Astrocyte of the spinal cord (primary cell): Measurements from ENCODE around the gene CD48.

Experiments
- DNase-seq: peaks from one replicate; pipeline ENCODE4 v3.0.0; 2011; ENCODE audit warnings: low read depth, low spot score
- H3K4me3 ChIP-seq: 2 replicates; pipeline ENCODE4 v1.5.1; 2011; ENCODE audit warnings: low read depth, mild to moderate bottlenecking, low read length, moderate library complexity
- in situ Hi-C: cut with HindIII; loops from 2 replicates; pipeline ENCODE4 v1.10.0; 2017; ENCODE audit warnings: low sequenced_read_pairs
- TF ChIP-seq, protein P1 (sequence below): IDR thresholded peaks from 2 replicates; pipeline ENCODE4 v1.5.1; 2012; ENCODE audit warnings: low read depth, mild to moderate bottlenecking, low read length, inconsistent platforms

CD48 gene

DNA sequence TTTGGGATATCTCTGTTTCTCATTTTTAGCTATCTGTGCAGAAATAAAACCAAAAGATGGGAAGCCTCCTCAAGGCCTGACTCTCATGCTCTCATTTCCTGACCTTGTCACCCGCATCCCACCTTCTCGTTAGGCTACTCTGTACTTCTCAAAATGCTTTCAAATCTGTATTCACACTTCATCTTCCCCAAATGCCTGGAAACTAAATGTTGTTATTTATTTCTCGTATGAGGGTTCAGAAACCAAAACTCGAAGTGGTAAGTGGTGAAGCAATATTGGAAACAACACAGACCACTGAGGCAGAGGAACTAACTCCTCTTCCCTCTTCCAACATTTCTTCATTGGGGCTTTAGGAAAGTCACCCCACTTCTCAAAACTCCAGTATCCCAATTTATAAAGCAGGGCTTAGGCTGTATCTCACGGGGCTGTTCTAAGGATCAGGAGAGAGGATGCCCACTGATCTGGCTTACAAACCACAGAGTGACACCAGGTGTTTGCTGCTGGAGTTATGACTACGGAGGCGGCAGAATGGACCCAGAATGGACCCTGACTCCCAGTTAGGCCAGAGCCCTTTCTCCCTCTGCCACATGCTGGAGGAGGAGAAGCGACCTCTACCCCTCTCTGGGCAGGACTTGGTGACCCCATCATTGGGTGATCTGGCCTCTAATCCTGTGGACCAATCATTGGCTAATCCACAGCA, 31.0 kb upstream of the CD48 start:
- no peak for DNase-seq
- H3K4me3 ChIP-seq, result no peak overlapping the region
- in situ Hi-C loops, result no loop called here
- TF ChIP-seq, protein P1, sequence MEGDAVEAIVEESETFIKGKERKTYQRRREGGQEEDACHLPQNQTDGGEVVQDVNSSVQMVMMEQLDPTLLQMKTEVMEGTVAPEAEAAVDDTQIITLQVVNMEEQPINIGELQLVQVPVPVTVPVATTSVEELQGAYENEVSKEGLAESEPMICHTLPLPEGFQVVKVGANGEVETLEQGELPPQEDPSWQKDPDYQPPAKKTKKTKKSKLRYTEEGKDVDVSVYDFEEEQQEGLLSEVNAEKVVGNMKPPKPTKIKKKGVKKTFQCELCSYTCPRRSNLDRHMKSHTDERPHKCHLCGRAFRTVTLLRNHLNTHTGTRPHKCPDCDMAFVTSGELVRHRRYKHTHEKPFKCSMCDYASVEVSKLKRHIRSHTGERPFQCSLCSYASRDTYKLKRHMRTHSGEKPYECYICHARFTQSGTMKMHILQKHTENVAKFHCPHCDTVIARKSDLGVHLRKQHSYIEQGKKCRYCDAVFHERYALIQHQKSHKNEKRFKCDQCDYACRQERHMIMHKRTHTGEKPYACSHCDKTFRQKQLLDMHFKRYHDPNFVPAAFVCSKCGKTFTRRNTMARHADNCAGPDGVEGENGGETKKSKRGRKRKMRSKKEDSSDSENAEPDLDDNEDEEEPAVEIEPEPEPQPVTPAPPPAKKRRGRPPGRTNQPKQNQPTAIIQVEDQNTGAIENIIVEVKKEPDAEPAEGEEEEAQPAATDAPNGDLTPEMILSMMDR, result no peak

DNA sequence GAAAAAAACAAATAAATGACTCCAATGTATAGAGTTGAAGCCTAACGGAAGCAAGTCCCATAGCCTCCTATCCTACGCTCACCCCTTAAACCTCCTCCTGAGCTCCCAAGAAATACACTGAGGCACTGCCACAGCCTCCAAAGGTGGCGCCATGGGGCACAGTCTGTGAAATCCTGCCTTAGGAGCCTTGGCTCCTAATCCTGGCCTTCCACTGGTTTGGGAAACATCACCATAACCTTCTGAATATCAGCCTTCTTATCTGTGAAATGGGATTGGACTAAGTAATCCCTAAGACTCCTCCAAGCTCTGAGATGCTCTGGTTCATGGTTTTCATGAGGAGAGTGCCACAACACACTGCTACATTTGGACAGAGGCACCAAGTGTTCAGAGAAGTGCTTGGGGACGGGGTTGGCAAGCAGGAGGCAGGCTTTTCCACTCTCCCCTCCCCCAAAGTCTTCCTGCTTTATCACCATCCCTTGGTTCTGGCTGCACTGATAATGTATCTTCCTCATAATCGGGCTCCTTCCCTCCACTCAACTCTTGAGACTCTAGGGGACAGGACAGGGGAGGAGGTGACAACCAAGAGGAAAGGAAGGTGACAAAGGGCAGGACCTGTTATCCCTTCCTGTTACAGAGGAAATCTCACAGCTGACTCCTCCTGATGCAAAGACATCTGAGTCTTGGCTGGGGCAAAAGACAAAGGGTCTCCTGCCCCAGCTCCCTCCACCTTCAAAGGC, 30.2 kb upstream of the CD48 start:
- TF ChIP-seq, protein P1, result no peak
- no peak for DNase-seq
- H3K4me3 ChIP-seq, result no peak overlapping the region
- in situ Hi-C loops, result no loop called here

DNA sequence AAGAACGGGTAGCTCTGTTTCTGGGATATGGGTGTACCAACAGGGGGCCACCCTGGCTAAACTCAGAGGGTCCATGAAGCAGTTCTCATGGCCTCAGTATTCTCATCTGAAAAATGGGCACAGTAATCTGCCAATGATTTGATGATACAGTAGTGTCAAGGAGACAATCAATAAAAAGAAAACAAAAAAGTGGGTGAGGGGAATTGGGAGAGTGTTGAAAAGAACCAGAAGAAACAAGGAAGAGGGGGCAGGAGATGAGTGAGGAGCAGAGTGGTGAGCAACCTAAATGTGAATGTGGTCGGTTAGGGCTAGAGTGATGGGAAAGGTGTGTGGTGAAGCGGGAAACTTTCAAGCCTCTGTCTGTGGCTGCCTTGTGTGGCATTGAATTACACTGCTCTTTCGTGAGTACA, 29.5 kb upstream of the CD48 start:
- no peak overlapping the region for H3K4me3 ChIP-seq
- no peak for DNase-seq
- in situ Hi-C loops, result no loop called here
- TF ChIP-seq, protein P1, result no peak

DNA sequence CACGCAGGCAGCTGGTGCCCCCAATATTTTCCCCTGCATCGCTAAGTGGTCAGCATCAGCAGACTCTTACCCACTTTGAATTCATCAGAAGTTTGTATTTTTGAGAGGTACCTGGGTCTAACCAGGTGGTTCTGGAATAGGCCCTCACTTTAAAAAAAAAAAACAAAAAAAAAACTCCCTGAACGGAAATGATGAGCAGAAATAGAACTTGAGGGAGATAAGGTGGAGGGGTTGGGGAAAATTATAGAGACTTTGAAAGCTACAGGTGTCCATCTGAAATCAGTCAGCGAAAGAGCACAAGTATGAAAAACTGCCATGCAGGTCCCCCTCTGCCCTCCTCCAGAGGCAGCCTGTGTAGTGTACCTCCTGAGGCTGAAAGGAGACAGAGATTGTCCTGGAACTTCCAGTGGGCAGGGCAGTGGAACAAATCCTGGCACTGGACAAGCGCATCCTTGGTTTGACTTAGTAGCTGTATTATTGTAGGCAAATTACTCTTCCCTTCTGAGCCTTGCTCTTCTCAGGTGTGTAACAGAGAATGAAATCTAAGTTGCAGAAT, 28.6 kb upstream of the CD48 start:
- in situ Hi-C loops, result no loop called here
- TF ChIP-seq, protein P1, result no peak
- no peak for DNase-seq

DNA sequence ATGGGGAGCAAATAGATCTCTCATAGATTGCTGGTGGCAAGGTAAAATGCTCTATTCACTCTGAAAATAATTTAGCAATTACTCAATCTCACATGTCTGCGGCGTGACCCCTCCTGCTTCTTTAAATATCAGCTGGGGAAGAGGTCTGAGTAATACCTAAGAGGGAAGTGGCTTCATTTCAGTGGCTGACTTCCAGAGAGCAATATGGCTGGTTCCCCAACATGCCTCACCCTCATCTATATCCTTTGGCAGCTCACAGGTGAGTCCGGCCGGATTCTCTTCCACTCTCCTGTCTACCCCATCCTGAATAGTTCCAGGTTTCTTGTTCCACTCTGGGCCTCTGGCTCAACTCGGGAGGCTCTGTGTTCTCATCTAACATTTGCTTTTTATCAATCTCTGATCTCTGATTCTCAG, 27.5 kb upstream of the CD48 start, which contains the start of gene SLAMF7:
TSS of gene SLAMF7 (plus strand) at position 150 of the 414 bp plus-strand sequence. CDS start at position 205, 55 bp downstream.
- no peak for DNase-seq
- H3K4me3 ChIP-seq, result no peak within 1 kb of the TSS
- in situ Hi-C loops, result no loop called here
- TF ChIP-seq, protein P1, result no peak

More for the DNA sequence above, 28.6 kb upstream of the CD48 start:
- H3K4me3 ChIP-seq, result no peak overlapping the region

DNA sequence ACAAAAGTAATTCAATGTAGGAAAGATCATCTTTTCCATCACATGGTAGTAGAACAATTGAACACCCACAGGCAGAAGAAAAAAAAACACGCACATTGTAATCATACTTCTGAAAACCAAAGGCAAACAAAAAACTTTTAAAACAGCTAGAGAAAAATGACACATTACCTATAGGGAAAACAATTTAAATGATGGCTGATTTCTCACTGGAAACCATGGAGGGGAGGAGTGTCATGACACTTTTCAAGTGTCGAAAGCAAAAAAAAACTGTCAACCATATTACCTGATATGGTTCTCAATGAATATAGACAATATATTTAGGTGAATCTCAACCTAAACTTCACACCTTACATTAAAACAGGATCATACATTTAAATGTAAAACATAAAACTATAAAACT, 26.6 kb upstream of the CD48 start:
- no peak overlapping the region for H3K4me3 ChIP-seq
- in situ Hi-C loops, result no loop called here
- no peak for DNase-seq
- TF ChIP-seq, protein P1, result no peak
